HEK293T (cell line): ENCODE measurements around the gene CORO2B.

Experiments
- BHLHE40 ChIP-seq: fragments of 450-650 bp; IDR thresholded peaks from 2 replicates; pipeline ENCODE4 v1.6.1; 2016; ENCODE audit warnings: mild to moderate bottlenecking, moderate library complexity, borderline replicate concordance
- CTBP1 ChIP-seq: fragments of 450-650 bp; IDR thresholded peaks from 2 replicates; pipeline ENCODE4 v1.6.1; 2016; ENCODE audit warnings: borderline replicate concordance
- ELF4 ChIP-seq: fragments of 450-650 bp; IDR thresholded peaks from 2 replicates; pipeline ENCODE4 v1.6.1; 2017; ENCODE audit warnings: antibody characterized with exemption
- FOXA1 ChIP-seq: fragments of 450-650 bp; IDR thresholded peaks from 2 replicates; pipeline ENCODE4 v1.6.1; 2016; ENCODE audit warnings: mild to moderate bottlenecking
- L3MBTL2 ChIP-seq: fragments of 450-650 bp; conservative IDR thresholded peaks from 2 replicates; pipeline ENCODE4 v1.6.1; 2016; ENCODE audit warnings: mild to moderate bottlenecking
- NFRKB ChIP-seq: fragments of 450-650 bp; IDR thresholded peaks from 2 replicates; pipeline ENCODE4 v1.6.1; 2016; ENCODE audit warnings: mild to moderate bottlenecking, moderate library complexity
- PKNOX1 ChIP-seq: fragments of 450-650 bp; IDR thresholded peaks from 2 replicates; pipeline ENCODE4 v1.6.1; 2016
- SP1 ChIP-seq: fragments of 450-650 bp; IDR thresholded peaks from 2 replicates; pipeline ENCODE4 v1.6.1; 2017
- SUZ12 ChIP-seq: fragments of 450-650 bp; IDR thresholded peaks from 2 replicates; pipeline ENCODE4 v1.6.1; 2016; ENCODE audit warnings: mild to moderate bottlenecking
- TARDBP ChIP-seq: fragments of 450-650 bp; IDR thresholded peaks from 2 replicates; pipeline ENCODE4 v1.6.1; 2016

- TF ChIP-seq NFRKB (no peak), PKNOX1 (no peak), BHLHE40 (no peak), SP1 (no peak), SUZ12 (no peak), CTBP1 (no peak), L3MBTL2 (no peak), TARDBP (no peak), FOXA1 (no peak), ELF4 (no peak)
Measured at GRCh38 chr15:68644083-68644904, 65.5 kb downstream of the CORO2B start.
